Naive thymus-derived CD8-positive, alpha-beta T cell (primary cell): Measurements from ENCODE around the gene GRK5. TPM values are rescaled to one million over a fixed set of nuclear protein-coding genes. Genes with fewer than 3 reads are reported as not detected.
A peak's percentile ranks its signal among the peaks of the same experiment; 100 is the strongest.

Source experiments
- ATAC-seq, 2 donors: fragments of 150-1000 bp; cut with Tn5 transposase in 1 of 2; sonication (Bioruptor Pico), chemical (Tn5 transposase) in 1 of 2; 1 replicate in 1 of 2; 2 replicates in 1 of 2; pipeline ENCODE4 v1.10.0; 2021; ENCODE audit warnings: mild to moderate bottlenecking in 2 of 2, moderate library complexity in 2 of 2
- POLR2A ChIA-PET: fragments of 350-600 bp; sonication (Branson Sonifier 250); formaldehyde crosslinking; loops from one replicate; lab custom pipeline; 2021; ENCODE audit warnings: antibody characterized with exemption; lab: Charles Lee
- DNase-seq, 10 donors: peaks; one replicate each; pipeline versions ENCODE4 v3.0.0 to v3.0.0-alpha.2; 2020 to 2022
- H3K27ac Mint-ChIP-seq, 10 donors: one replicate each; pipeline ENCODE4 v1.8.0; 2020 to 2022; ENCODE audit warnings: mild to moderate bottlenecking in 10 of 10, mixed read lengths in 10 of 10, moderate library complexity in 4 of 10, inconsistent platforms in 1 of 10
- H3K27me3 Mint-ChIP-seq, 5 donors: one replicate each; pipeline ENCODE4 v1.8.0; 2021 to 2022; ENCODE audit warnings: mixed read lengths in 5 of 5
- H3K36me3 Mint-ChIP-seq, 3 donors: one replicate each; pipeline ENCODE4 v1.8.0; 2020 to 2022; ENCODE audit warnings: mixed read lengths in 3 of 3, mild to moderate bottlenecking in 2 of 3, inconsistent platforms in 1 of 3
- H3K4me1 Mint-ChIP-seq, 4 donors: one replicate each; pipeline ENCODE4 v1.8.0; 2021 to 2022; ENCODE audit warnings: mixed read lengths in 4 of 4
- H3K4me3 Mint-ChIP-seq, 10 donors: one replicate each; pipeline ENCODE4 v1.8.0; 2020 to 2022; ENCODE audit warnings: mild to moderate bottlenecking in 10 of 10, mixed read lengths in 10 of 10, moderate library complexity in 6 of 10, inconsistent platforms in 1 of 10
- H3K9me3 Mint-ChIP-seq, 9 donors: one replicate each; pipeline ENCODE4 v1.8.0; 2020 to 2022; ENCODE audit warnings: mixed read lengths in 9 of 9, mild to moderate bottlenecking in 3 of 9, inconsistent platforms in 1 of 9, moderate library complexity in 1 of 9
- polyA plus RNA-seq, 3 donors: library from polyadenylated mRNA; unstranded; fragments of 300-500 nt; fragmentation: Illumina TruSeq; gene quantifications; one replicate each; pipeline ENCODE4 v1.2.3, GENCODE V29; 2021
- total RNA-seq, 8 experiments: library from RNA in 2 of 8; stranded (reverse) in 2 of 8; gene quantifications; one replicate each; pipeline ENCODE4 v1.2.3 and lab custom pipeline; 2021 to 2026

The GRK5 gene
- total and polyA plus RNA-seq, 5 experiments from 2014 or later: 4.4 to 23.2 (median 11.0) TPM

- H3K9me3 Mint-ChIP-seq: no peaks in the 10 kb centered on the region
- peak overlapping the region; percentile 48 to 95 (median 86) for H3K27ac Mint-ChIP-seq
- DNase-seq (peak in 1 of 10 donors; percentile 45), ATAC-seq (peak in 1 of 2 donors; percentile 9)
- peaks cover 44 to 89% (median 80%) of the 10 kb centered on the region in 4 donors for H3K4me1 Mint-ChIP-seq
- no peaks in the 10 kb centered on the region for H3K27me3 Mint-ChIP-seq
- peak overlapping the region in 9 of 10 donors; percentile 49 to 79 (median 69) for H3K4me3 Mint-ChIP-seq
- no peaks in the 10 kb centered on the region for H3K36me3 Mint-ChIP-seq
- POLR2A ChIA-PET: interaction anchor here (1.0 to 1.9 kb wide), 2 partner anchors 8 to 13 kb away, joined by 3 to 6 read pairs; no protein-coding TSS in a partner anchor
These were observed 77.3 kb downstream of the GRK5 start for GRCh38 chr10:119284679-119285096.

- POLR2A ChIA-PET: interaction anchor here (0.7 to 1.9 kb wide), 4 partner anchors 10 to 20 kb away, joined by 3 to 6 read pairs (median 4); no protein-coding TSS in a partner anchor
- H3K4me3 Mint-ChIP-seq: peak overlapping the region; percentile 47 to 79 (median 66)
- no peaks in the 10 kb centered on the region for H3K9me3 Mint-ChIP-seq
- H3K27me3 Mint-ChIP-seq: no peaks in the 10 kb centered on the region
- DNase-seq: peak in 1 of 10 donors; percentile 27
- H3K27ac Mint-ChIP-seq: peak overlapping the region; percentile 58 to 95 (median 88)
- H3K4me1 Mint-ChIP-seq: peaks cover 47 to 90% (median 82%) of the 10 kb centered on the region in 4 donors
- H3K36me3 Mint-ChIP-seq: no peaks in the 10 kb centered on the region
- no peak for ATAC-seq
These were observed 78.3 kb downstream of the GRK5 start for GRCh38 chr10:119285495-119286267.

GRCh38 chr10:119286516-119286915 lies 79.1 kb downstream of the GRK5 start:
- Mint-ChIP-seq H3K27ac (peak overlapping the region in 9 of 10 donors; percentile 58 to 95 (median 87)), H3K4me3 (peak overlapping the region in 6 of 10 donors; percentile 31 to 79 (median 70)), H3K27me3 (no peaks in the 10 kb centered on the region), H3K4me1 (peaks cover 48 to 89% (median 81%) of the 10 kb centered on the region in 4 donors), H3K36me3 (no peaks in the 10 kb centered on the region), H3K9me3 (no peaks in the 10 kb centered on the region)
- DNase-seq (peak in 1 of 10 donors; percentile 10), ATAC-seq (no peak)
- POLR2A ChIA-PET: interaction anchor here (1.2 to 1.9 kb wide), 2 partner anchors 9 to 11 kb away, joined by 5 to 6 read pairs; no protein-coding TSS in a partner anchor

- Mint-ChIP-seq H3K9me3 (no peaks in the 10 kb centered on the region), H3K36me3 (no peaks in the 10 kb centered on the region), H3K4me1 (peaks cover 48 to 87% (median 82%) of the 10 kb centered on the region in 4 donors), H3K27ac (peak overlapping the region in 6 of 10 donors; percentile 34 to 90 (median 76)), H3K27me3 (no peaks in the 10 kb centered on the region), H3K4me3 (peak overlapping the region in 4 of 10 donors; percentile 28 to 79 (median 54))
- ATAC-seq: no peak
- POLR2A ChIA-PET: interaction anchor here (1.2 kb wide), 1 partner anchor 9 kb away, joined by 5 read pairs; no protein-coding TSS in a partner anchor
- no peak for DNase-seq
These were observed 79.7 kb downstream of the GRK5 start for GRCh38 chr10:119286983-119287633.

GRCh38 chr10:119288574-119289001 lies 81.2 kb downstream of the GRK5 start:
- POLR2A ChIA-PET: interaction anchor here (0.6 to 1.6 kb wide), 5 partner anchors 10 to 204 kb away, joined by 3 to 5 read pairs (median 4); no protein-coding TSS in a partner anchor
- H3K27me3 Mint-ChIP-seq: no peaks in the 10 kb centered on the region
- H3K36me3 Mint-ChIP-seq: no peaks in the 10 kb centered on the region
- H3K27ac Mint-ChIP-seq: peak overlapping the region in 6 of 10 donors; percentile 78 to 97 (median 85)
- peak overlapping the region in 2 of 10 donors; percentile 18 to 69 for H3K4me3 Mint-ChIP-seq
- peaks cover 55 to 93% (median 88%) of the 10 kb centered on the region in 4 donors for H3K4me1 Mint-ChIP-seq
- ATAC-seq: no peak
- no peaks in the 10 kb centered on the region for H3K9me3 Mint-ChIP-seq
- no peak for DNase-seq

- Mint-ChIP-seq H3K4me3 (peak overlapping the region in 9 of 10 donors; percentile 33 to 70 (median 56)), H3K27ac (peak overlapping the region; percentile 69 to 97 (median 84)), H3K27me3 (no peaks in the 10 kb centered on the region), H3K9me3 (no peaks in the 10 kb centered on the region), H3K4me1 (peaks cover 52 to 88% (median 84%) of the 10 kb centered on the region in 4 donors), H3K36me3 (no peaks in the 10 kb centered on the region)
- DNase-seq (no peak), ATAC-seq (peak; percentile 7 to 21)
- POLR2A ChIA-PET: interaction anchor here (1.0 to 1.6 kb wide), 5 partner anchors 9 to 16 kb away, joined by 3 to 9 read pairs (median 4); no protein-coding TSS in a partner anchor
These were observed 82.0 kb downstream of the GRK5 start for GRCh38 chr10:119289227-119289920.

- ATAC-seq (no peak), DNase-seq (no peak)
- no peaks in the 10 kb centered on the region for H3K27me3 Mint-ChIP-seq
- POLR2A ChIA-PET: interaction anchor here (0.9 to 1.6 kb wide), 5 partner anchors 11 to 17 kb away, joined by 3 to 9 read pairs (median 4); no protein-coding TSS in a partner anchor
- H3K27ac Mint-ChIP-seq: peak overlapping the region; percentile 42 to 97 (median 86)
- no peaks in the 10 kb centered on the region for H3K9me3 Mint-ChIP-seq
- H3K4me3 Mint-ChIP-seq: peak overlapping the region in 9 of 10 donors; percentile 19 to 72 (median 51)
- H3K36me3 Mint-ChIP-seq: peaks cover 0 to 3% (median under 1%) of the 10 kb centered on the region in 3 donors
- H3K4me1 Mint-ChIP-seq: peaks cover 44 to 77% (median 73%) of the 10 kb centered on the region in 4 donors
These were observed 83.1 kb downstream of the GRK5 start for GRCh38 chr10:119290301-119291048.

- peaks cover 38 to 71% (median 64%) of the 10 kb centered on the region in 4 donors for H3K4me1 Mint-ChIP-seq
- ATAC-seq (no peak), DNase-seq (no peak)
- no peaks in the 10 kb centered on the region for H3K9me3 Mint-ChIP-seq
- H3K36me3 Mint-ChIP-seq: peaks cover 0 to 4% (median 2%) of the 10 kb centered on the region in 3 donors
- peak overlapping the region in 3 of 10 donors; percentile 51 to 66 (median 51) for H3K4me3 Mint-ChIP-seq
- POLR2A ChIA-PET: no interaction called here
- H3K27ac Mint-ChIP-seq: peak overlapping the region in 9 of 10 donors; percentile 48 to 97 (median 87)
- no peaks in the 10 kb centered on the region for H3K27me3 Mint-ChIP-seq
These were observed 84.0 kb downstream of the GRK5 start for GRCh38 chr10:119291223-119291900.

GRCh38 chr10:119292968-119293760 lies 85.8 kb downstream of the GRK5 start:
- peak; percentile 78 to 81 for ATAC-seq
- H3K9me3 Mint-ChIP-seq: peaks cover 0 to 9% (median 3%) of the 10 kb centered on the region in 9 donors
- peaks cover 2 to 13% (median 6%) of the 10 kb centered on the region in 3 donors for H3K36me3 Mint-ChIP-seq
- peak overlapping the region; percentile 86 to 97 (median 94) for H3K27ac Mint-ChIP-seq
- peaks cover 32 to 59% (median 52%) of the 10 kb centered on the region in 4 donors for H3K4me1 Mint-ChIP-seq
- H3K27me3 Mint-ChIP-seq: no peaks in the 10 kb centered on the region
- POLR2A ChIA-PET: interaction anchor here (0.7 to 1.4 kb wide), 6 partner anchors 9 to 86 kb away, joined by 3 to 7 read pairs (median 4); partner anchors contain the start of gene GRK5
- H3K4me3 Mint-ChIP-seq: peak overlapping the region in 9 of 10 donors; percentile 51 to 80 (median 67)
- DNase-seq: peak in 2 of 10 donors; percentile 40 to 54

- Mint-ChIP-seq H3K4me3 (no peak overlapping the region), H3K36me3 (peaks cover 4 to 13% (median 6%) of the 10 kb centered on the region in 3 donors), H3K9me3 (peaks cover 0 to 9% (median 3%) of the 10 kb centered on the region in 9 donors), H3K27me3 (no peaks in the 10 kb centered on the region), H3K4me1 (peaks cover 29 to 58% (median 51%) of the 10 kb centered on the region in 4 donors), H3K27ac (peak overlapping the region in 2 of 10 donors; percentile 66 to 88)
- no peak for DNase-seq
- POLR2A ChIA-PET: interaction anchor here (0.6 to 1.7 kb wide), 7 partner anchors 8 to 199 kb away, joined by 3 to 6 read pairs (median 4); no protein-coding TSS in a partner anchor
- ATAC-seq: no peak
These were observed 89.3 kb downstream of the GRK5 start for GRCh38 chr10:119296703-119297102.
